HL-60/S4 treated with retinoic acid at 250 ng/mL for 4 days and 3 days (cell line): ENCODE results near the gene SBF1.

Experiments used
- in situ Hi-C: fragments of 300-500 bp; cut with MboI; formaldehyde crosslinking; loops from 2 replicates; pipeline ENCODE4 v1.7.0; 2022; ENCODE audit warnings: low sequenced_read_pairs

SBF1 gene

DNA sequence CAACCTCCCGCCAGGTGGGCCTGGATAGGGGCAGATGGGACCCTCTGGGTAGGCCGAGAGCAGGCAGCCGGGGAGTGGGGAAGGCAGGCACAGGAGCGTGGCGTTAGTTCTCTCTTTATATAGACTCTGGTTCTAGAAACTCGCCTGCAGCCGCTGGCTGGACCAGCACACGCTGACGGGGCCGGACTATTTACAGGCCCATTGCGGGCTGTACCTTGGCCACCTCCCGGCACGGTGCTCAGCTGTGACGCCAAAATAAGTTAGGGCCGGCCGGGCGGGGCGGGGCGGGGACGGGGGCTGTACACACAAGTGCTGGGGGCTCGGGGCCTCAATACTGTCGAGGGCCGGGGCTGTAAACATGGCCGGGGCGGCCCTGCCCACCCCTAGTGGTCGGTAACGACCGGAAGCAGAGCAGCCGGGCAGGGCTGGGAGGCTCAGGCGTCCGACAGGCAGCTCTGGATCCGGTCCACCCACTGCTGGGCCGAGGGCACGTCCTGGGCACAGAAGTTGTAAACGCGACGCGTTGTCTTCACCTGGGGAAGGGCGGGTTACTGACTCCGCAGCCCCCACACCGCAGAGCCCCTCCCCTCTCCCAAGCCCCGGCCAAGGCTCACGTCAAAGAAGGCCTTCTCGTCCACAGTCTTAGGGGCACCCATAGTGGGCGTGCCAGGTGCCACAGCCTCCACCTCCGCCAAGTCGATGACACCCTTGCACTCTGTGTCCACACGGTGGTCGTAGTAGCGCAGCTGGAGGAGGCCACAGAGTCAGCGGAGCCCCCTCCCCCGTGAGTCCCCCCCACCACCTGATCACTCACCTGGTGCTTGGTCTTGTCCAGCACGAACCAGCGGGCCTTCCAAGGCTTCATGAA is 27.9 kb downstream of the SBF1 start:
- in situ Hi-C loops, result no loop called here

DNA sequence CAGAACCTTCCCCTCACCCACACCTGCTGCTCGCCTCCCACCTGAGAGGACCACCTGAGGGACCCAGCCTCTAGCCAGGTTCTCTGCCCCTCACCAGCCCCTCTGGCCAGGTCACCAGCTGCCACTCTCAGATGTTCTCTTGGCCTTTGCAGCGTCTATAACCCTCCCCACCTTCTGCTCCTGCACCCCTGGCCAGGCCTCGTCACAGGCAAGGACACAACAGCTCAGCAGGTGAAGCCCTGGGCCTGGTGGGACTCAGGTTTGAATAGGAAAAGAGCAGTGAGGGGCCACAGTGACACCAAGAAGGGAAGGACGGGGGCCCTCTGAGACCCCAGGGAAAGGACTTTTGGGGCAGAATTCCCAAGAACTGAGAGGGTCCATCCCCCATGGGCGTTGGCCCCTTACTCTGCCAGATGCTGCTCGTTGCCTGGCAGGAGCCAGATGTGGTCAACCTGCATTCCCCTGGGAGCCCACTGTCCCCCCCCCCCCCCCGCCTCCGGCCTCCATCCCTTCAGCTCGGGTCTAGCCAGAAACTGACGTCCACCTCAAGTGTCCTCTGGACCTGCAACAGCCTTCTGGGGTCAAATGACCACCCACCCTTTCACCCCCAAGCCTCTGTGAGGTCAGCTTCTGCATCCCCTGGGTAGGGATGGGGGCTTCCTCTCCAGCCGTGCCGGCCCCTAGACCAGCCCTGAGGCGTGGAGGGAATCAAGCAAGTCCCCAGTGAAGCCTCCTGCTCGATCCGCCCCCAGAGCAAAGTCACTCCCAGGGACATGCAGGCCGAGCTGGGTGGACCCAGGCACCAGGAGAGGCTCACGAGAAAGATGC is 28.7 kb downstream of the SBF1 start:
- in situ Hi-C loops, result no loop called here

DNA sequence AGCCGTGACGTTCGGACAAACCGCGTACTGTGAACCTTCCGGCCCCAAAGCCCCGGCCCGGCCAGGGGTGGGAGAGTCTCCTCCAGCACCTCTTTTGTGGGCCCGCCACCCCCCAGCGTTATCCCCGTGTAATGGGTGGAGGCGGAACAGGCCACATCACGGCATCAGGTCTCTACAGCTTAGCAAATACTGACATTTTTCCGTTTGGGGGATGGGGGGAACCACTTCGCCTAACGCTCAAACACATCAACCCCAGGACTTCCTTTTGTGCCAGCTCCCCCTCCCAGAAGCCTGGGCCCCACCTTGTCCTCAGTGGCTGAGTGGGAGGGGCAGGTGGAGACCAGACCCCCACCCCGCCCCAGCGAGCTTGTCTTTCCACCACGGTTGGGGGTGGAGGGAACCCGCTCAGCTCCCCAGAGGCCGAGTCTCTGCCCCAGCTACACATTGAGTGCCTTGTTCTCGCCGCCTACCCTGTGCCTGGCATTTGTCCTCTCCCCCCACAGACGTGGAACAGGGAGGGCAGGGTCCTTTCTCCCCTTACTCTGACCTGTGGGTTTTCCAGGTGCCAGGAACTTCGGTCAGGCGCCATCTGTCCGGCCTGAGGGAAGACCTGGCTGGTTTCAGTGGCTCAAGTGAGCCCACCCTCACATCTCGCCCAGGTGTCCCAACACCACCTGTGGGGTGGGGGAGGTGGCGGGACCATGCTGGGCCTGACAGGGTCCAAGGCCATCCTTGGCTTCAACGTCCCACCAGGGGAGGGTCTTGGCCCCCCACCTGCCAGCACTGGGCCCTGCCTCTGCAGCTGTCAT is 29.6 kb downstream of the SBF1 start:
- in situ Hi-C loops, result no loop called here

DNA sequence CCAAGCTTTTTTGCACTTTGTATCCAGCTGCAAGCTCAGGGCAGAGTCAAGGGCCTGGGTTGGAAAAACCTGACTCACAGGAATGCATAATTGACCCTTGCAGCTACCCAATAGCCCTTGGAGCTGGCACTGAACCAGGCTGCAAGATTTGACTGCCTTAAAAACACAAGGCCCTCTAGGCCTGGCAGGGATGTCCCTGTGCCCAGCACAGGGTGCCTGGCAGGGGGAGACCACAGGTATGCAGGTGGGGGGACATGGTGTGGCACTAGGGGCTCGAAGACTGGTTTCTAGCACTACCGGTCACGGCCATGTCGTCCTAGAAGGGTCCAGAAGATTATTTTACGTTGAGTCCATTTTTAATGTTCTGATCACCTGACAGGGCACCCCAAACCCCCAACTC is 30.2 kb downstream of the SBF1 start:
- in situ Hi-C loops, result no loop called here

DNA sequence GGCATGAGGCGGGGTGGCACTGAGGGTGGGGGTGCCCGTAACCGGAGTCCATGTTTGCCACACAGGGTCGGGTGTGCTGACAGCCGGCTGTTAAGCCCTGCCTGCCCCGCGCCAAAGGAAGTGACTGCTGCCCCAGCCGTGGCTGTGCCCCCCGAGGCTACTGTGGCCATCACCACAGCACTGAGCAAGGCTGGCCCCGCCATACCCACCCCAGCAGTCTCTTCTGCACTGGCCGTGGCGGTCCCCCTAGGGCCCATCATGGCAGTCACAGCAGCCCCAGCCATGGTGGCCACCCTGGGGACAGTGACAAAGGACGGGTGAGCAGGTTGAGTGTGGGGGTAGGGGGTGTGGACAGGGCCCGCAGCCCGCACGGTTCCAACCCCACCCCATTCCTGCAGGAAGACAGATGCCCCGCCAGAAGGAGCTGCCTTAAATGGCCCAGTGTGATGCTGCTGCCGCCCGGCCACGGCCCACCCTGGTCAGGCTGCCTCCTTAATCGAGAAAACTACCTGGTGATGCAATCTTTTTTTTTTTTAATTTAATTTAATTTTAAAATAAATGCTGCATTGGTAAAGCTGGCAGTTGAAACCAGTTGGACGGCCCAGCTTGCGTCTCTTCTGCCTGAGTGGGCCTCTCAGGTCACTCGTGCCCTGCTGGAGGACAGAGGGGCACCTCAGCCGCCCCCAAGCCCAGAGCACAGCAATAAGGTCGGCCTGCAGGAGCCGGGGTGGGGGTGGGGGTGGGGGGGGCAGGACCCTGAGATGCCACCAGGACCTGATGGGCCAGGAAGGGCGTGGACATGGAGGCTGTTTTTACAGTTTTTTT is 30.8 kb downstream of the SBF1 start:
- in situ Hi-C loops, result no loop called here

DNA sequence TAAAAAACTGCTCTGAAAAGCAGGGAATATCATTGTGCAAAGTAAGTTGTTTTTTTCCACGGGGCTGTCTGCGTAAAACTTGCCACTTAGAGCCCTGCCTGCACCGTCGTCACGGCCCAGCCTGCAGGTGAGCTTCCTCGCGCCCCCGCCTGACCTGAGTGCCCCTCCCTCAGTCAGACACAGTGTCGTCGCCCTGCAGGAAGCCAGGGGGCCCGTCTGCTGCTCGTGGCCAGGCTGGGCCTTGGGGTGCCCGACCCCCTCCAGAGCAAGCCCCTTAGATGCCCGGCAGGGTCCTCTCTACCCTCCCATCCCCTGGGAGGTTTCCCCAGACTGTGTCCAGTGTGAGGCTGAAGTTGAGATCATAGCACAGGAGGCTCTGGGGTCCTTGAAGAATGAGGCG is 31.6 kb downstream of the SBF1 start:
- in situ Hi-C loops, result no loop called here

DNA sequence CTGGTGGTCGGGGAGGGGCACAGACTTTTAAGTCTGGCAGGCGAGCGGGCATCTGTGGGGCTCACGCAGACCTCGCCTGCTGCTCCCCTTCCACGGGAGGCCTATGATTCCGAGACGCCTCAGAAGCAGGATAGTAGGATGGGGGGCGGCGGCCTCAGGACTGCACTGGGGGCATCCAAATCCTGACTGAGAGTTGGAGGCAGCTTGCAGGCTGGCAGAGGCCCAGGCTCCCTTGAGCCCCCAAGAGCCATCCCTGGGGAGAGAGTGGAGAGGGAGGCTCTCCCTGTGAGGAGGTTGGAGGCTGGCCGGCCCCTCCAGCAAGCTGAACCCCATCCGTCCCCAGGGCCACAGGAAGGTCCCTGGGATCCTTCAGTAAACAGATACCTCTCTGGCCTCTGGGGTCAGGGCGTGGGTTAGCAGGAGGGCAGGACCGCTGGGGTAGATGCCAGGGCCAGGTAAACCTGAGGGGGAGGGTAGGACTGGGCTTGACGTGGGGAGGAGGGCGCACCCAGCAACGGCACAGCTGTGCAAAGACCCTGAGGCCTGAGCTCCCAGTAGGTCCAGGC is 33.3 kb downstream of the SBF1 start:
- in situ Hi-C loops, result no loop called here

DNA sequence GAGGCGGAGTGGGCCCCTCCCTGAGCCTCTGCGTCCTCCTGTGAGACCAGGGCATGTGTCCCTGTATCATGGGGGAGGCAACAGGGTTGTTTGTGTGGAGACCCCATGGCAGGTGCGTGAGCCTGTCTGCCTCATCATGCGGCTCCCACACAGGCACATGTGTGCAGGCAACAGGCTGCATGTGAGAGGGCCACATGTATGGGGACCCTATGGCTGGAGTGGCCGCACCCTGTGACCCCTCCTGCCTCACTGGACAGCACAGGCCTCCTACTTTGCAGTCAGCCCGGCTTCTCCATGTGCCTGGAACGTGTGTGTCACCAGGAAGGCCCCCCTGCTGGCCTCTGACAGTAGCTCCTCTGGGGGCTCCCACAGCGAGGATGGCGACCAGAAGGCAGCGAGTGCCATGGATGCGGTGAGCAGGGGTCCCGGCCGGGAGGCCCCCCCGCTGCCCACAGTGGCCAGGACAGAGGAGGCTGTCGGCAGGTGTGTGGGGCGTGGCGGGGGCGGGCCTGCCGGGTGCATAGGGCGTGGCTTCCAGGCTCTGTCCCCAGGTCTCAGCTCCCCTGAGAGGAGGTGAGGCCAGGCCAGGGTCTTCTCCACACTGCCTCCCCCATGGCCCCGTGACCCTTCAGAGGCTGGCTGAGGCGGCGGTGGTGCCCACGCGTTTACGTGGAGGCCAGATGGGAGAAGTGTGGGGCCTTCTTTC is 34.1 kb downstream of the SBF1 start:
- in situ Hi-C loops, result no loop called here

DNA sequence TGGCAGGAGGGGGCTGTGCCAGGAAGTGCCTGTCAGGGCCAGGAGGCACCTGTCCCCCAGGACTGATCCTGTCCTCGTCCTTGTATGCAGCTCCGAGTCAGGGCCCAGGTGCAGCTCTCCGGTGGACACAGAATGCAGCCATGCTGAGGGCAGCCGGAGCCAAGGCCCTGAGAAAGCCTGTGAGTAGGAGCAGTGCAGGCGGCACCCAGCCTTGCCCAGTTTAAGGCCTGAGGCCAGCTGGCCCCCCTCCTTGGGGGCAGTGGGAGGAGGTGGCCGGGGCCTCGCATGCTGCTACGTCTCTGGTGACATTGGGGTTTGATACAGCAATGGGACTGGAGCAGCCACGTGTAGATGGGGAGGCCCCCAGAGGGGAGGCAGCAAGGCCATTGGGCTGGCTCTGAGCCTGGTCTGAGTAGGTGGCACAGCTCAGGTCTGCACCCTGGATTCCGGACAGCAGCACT is 34.9 kb downstream of the SBF1 start:
- in situ Hi-C loops, result no loop called here

DNA sequence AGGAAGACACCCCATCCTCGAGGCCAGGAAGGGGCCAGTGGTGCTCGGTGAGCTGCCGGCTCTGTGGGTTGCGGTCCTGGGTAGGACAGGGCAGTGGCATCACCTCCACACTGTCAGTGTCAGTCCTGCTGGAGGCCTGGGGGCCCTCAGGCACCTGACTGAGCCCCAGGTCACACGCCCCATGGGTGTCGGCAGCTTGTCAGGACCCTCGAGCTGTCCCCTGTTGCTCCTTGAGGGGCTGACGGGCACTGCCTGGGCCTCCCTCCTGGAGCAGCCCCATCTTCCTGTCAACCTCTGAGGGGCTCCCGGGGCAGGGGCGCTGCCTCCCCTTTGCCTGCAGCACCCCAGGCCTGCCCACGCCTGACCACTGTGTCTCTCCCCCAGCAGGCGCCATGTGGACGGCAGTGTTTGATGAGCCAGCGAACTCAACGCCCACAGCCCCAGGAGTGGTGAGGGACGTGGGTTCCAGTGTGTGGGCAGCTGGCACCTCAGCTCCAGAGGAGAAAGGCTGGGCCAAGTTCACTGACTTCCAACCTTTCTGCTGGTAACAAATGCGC is 35.4 kb downstream of the SBF1 start:
- in situ Hi-C loops, result no loop called here

DNA sequence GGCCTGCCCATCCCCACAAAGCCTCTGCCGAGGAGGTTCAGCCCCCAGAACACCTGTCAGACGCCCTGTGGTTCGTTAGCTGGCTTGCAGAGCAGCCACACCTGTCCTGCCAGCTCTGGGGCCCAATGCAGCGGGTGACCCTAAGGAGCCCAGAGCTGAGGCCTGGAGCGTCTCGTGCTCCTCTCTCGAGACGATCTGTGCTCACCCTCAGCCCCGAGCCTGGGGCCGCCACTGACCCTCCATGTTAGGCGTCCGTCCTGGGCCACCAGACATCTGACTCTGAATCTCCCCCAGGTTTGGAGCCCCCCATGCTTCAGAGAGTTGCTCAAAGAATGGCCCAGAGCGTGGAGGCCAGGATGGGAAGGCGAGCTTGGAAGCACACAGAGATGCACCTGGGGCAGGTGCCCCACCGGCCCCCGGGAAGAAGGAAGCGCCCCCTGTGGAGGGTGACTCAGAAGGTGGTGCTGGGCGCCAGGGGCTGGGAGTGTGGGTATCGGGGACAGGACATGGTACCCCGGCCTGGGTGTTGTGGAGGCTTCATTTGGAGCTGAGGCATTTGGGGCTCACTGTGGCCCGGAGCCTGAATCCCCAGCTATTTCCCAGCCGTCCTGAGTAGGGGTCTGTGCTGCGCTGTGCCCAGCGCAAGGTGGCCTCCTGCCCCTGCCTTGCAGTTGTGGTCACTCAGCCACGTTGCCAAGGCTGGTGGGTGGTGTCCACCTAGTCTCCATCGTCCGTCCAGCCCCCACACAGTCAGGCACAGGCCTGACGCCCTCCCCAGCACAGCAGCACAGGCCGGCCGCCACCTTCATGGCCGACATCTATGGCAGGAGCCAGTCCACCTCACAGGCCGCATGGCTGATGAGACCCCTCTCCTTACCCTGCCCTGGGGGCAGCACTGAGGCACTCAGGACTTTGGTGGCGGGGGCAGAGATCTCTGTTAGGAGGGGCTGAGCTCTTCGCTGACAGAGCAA is 36.2 kb downstream of the SBF1 start:
- in situ Hi-C loops, result no loop called here

DNA sequence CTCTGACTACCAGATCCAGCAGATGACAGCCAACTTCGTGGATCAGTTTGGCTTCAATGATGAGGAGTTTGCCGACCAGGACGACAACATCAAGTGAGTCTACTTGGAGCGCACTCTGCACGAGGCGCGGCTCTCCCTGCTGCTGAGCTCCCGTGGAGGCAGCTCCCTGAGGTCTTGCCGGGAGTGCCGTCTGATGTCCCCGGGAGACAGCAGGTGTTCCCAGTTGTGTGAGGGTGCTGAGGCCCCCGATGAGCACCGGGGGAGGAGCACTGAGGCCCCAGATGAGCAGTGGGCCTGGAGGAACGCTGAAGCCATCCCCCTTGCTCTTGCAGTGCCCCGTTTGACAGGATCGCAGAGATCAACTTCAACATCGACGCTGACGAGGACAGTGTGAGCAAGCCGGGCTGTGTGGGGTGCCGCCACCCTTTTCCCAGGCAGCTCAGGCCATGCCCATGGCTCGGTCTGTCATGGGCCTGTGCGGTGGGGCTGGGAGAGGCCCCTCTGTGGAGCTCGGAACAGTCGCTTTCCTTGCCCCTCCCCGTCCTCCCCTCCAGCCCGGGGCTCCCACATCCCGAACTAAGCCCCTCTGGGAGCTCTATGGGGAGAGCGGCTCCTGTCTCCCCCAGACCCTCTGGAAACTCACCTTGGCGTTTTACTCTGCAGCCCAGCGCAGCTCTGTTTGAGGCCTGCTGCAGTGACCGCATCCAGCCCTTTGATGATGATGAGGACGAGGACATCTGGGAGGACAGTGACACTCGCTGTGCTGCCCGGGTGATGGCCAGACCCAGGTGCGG is 37.1 kb downstream of the SBF1 start:
- in situ Hi-C loops, result no loop called here

DNA sequence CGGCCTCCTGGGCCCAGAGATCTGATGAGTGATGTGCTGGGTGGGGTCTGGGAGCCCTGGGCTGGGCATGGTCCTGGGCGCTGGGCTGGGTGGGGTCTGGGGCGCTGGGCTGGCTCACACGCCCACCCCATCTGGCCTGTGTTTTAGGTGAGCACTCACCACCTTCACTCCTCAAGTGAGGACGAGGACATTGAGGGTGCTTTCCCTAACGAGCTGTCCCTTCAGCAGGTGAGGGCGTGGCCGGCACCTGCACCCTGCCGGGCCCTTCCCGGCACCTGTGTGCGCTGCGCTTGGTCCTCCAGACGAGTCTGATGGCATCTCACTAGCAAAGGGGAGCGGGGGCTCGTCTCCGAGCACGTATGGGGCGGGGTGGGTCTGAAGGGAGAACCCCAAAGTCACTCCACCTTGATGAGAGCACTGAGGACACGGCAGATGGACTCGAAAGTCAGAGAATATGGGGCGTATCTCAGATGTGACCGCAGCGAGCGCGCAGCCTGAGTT is 37.9 kb downstream of the SBF1 start:
- in situ Hi-C loops, result no loop called here

DNA sequence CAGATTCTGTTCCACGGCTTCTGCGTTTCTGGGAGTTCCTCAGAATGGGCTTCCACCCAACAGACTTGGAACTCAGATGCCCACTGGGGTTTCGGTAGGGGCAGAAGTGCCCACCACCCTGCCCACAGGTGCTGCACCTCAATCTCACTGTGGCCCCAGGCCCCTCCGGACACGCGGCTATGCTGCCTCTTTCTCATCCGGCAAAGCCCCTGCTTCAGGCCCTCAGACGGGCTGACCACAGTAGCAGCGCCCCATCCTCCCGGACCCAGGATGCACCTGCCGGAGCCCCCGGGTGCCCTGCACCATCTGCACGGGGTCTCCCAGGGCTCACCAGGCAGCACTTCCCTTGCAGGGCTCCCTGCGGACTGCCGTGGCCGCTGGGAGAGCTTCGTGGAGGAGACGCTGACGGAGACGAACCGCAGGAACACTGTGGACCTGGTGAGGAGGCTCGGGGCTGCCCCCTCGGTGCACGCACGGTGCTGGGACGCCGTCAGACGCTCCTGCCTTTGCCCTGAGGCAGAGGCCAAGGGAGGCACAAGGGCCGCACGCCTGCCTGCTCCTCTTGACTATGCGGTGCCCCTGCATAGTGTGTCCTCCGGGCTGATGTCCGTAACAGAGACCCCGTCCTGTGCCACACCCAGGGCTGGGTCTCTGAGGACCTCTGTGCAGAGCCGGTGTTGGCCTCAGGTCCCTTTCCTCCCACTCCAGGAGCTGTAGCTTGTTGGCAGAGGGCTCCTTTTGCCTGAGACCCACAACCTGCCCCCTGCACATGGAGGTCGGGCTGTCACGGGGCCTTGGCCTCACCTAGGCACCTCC is 38.6 kb downstream of the SBF1 start:
- in situ Hi-C loops, result no loop called here

DNA sequence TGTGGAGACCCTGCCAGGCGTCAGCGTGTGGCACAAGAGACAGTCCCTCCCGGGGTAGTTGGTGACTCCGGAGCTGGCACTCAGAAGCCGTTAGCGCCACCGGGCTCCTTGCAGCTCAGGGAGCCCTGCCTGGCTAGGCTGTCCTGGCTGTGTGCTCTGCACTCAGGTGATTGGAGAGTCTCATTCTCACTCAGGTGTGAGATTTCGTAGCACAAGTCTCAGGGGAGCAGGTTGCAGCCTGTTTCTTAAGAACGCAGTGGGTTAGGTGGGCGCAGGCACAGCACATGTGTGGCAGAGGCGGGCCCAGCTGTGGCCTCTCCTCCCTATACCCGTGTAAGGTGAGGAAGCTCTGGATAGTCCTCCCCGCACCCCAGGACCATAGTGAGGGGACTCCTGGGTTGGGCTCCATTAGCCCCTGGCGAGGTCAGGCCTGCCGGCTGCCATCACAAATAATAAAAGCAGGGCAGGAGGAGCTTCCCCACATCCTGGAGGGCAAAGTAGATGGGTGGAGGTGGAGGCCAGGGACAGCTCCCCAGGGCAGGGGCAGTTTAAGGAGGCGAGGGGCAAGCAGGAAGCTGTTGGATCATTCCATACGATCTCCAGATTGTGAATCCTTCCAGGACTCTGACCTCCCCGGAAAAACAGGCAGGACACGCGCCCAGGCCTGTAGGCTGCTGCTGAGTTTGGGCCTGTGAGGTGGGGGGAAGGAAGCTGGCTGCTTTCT is 39.4 kb downstream of the SBF1 start:
- in situ Hi-C loops, result no loop called here
